WI38 (cell line): ENCODE data around the gene CPHXL.

Experiments used
- H3K4me3 ChIP-seq: 2 replicates; pipeline ENCODE4 v1.5.1; 2011; ENCODE audit warnings: low read depth, mild to moderate bottlenecking, control low read depth, low read length
- TF ChIP-seq, protein P1 (sequence below): IDR thresholded peaks from 2 replicates; pipeline ENCODE4 v1.5.1; 2012; ENCODE audit warnings: low read depth, mild to moderate bottlenecking, control low read depth, low read length

The CPHXL gene

DNA sequence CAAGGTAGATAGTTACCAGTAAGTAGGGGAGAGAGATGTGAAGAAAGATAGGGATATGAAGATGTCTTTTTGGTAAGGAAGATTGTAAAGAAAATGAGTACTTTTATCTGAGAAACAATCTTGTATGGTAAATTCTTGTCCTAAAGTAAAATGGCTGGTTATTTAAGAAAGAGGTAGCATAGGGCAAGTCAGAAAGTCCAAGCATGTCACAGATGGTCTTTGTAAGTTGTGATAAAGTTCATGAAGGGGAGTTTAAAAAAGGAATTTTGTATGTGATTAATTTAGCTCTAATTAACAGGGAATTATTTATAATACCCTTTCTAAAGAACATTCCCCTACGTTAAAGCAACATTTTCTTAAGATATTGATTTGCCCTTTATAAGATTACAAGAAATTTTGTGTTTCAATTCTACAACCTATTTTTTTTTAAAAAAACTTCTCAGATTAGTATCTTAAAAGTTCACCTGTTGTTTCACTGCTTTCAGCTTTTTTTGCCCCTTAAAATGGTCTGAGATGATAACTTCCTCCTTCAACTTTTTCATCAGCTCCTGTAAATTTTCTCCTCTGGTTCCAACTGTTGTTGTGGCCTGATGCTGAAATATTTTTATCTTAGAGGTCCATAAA is 16.2 kb upstream of the CPHXL start:
- no peak overlapping the region for H3K4me3 ChIP-seq
- TF ChIP-seq, protein P1, sequence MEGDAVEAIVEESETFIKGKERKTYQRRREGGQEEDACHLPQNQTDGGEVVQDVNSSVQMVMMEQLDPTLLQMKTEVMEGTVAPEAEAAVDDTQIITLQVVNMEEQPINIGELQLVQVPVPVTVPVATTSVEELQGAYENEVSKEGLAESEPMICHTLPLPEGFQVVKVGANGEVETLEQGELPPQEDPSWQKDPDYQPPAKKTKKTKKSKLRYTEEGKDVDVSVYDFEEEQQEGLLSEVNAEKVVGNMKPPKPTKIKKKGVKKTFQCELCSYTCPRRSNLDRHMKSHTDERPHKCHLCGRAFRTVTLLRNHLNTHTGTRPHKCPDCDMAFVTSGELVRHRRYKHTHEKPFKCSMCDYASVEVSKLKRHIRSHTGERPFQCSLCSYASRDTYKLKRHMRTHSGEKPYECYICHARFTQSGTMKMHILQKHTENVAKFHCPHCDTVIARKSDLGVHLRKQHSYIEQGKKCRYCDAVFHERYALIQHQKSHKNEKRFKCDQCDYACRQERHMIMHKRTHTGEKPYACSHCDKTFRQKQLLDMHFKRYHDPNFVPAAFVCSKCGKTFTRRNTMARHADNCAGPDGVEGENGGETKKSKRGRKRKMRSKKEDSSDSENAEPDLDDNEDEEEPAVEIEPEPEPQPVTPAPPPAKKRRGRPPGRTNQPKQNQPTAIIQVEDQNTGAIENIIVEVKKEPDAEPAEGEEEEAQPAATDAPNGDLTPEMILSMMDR, result no peak

DNA sequence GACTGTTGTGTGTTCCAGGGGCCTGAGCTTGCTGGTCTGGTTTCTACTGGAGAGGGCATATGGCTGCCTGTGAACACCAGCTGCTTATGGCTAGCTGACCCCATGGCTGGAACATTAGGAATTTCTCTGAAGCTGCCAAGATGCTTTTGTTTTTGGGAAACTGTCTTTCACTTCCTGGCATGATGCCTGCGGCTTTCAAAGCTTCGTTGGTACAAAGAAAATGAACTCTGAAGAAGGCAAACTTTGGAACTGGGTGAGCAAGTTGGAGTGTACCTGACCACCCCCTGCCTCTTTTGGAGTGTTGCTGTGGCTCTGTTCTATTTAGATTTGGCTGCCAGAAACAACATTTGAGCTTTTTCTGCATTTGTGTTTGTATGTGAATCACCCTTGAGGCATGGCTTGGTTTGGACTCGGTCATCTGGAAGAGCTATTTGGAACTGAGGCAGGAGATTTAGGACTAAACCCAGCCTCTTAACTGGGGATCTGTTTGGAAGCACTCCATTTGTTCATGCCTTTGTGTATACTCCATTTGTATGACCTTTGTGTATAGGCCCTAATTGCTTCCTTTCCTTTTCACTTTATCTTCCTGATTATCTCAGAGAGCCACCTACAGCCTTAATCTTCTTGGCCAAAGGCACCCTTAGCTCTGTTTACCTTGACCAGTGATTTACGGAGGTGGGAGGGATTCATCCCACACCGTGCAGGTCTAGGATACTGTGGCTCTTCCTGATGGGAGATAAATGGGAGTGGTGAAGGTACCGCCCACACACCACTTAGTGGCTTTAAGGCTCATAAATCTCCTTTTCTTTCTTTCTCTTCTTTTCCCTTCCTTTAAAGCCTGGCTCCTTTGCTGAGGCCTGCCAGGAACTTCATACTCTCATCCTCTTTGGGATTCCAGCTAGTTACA is 7.3 kb upstream of the CPHXL start:
- 0 out of 2 replicates have a peak overlapping the region, but pooled peaks have one; percentile 16 for H3K4me3 ChIP-seq
- TF ChIP-seq, protein P1, result no peak

- TF ChIP-seq, protein P1, result no peak
These were observed 6.6 kb upstream of the CPHXL start for GRCh38 chr16:75732871-75733270.

DNA sequence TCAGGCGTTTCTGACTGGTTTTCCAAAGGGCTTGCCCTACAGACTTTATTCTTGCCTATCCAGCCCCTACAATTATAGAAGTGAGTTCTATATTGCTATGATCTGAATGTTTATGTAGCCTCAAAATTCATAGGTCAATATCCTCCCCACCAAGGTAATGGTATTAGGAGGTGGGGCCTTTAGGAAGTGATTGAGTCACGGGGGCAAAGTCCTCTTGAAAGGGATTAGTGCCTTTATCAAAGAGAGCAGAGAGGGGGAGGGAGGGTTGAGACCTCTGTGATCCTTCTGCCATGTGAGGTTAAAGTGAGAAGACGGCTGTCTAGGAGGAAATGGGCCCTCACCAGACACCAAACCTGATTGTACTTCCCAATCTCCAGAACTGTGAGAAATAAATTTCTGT is 931 bp upstream of the CPHXL start:
- TF ChIP-seq, protein P1, result no peak
- no peak overlapping the region for H3K4me3 ChIP-seq

More at GRCh38 chr16:75732871-75733270, 6.6 kb upstream of the CPHXL start:
- H3K4me3 ChIP-seq, result no peak overlapping the region

- H3K4me3 ChIP-seq, result no peak overlapping the region
- TF ChIP-seq, protein P1, result no peak
These were observed 7.8 kb downstream of the CPHXL start for GRCh38 chr16:75718452-75718851.

DNA sequence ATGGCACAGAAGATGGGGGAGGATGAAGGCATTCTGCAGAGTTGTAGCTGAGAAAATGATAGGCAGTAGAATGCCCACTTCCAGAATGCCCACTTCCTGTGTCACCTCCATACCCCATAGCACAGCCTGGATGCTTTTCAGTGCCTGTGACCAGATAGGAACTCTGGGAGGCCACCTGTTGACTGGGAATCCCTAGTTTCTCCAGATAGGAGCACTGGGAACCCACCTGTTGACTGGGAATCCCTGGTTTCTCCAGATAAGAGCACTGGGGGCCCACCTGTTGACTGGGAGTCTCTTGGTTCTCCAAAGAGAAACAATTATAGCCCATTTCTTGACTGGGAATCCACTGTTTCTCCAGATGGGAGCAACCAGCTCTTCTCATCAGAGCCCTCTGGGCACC is 11.6 kb downstream of the CPHXL start:
- no peak overlapping the region for H3K4me3 ChIP-seq
- TF ChIP-seq, protein P1, result no peak

- TF ChIP-seq, protein P1, result no peak
- H3K4me3 ChIP-seq, result no peak overlapping the region
These were observed 15.9 kb downstream of the CPHXL start for GRCh38 chr16:75710344-75710743.
